ENCODE results near the gene RCAN2. TPM values are rescaled to one million over a fixed set of nuclear protein-coding genes. Genes with fewer than 3 reads are reported as not detected.

The RCAN2 gene
- total and polyA plus RNA-seq, 9 of the 15 experiments (the other 6 are each of a cell fraction or from before 2014, with no cell fraction given), result 0.04 TPM; not detected in 8

GRCh38 chr6:46419576-46420002 lies 71.7 kb downstream of the RCAN2 start (continued):
- TF ChIP-seq CTCF (IDR thresholded peaks at IDR 0.05 in 2 of 3, conservative IDR thresholded peaks at IDR 0.05 in 1 of 3; ENCODE audit: insufficient read depth in 2 of 3, low read depth in 1 of 3, low read length in 3 of 3), result peak; percentile 58 to 86 (median 71)
- TF ChIP-seq ZHX1 (conservative IDR thresholded peaks at IDR 0.05; ENCODE audit: low read length), result no peak
- TF ChIP-seq PTTG1 (tag; IDR thresholded peaks at IDR 0.05; ENCODE audit: low read depth), result no peak
- TF ChIP-seq RAD21 (CRISPR knock-in tag; conservative IDR thresholded peaks at IDR 0.05 in 1 of 2, IDR thresholded peaks at IDR 0.05 in 1 of 2), result peak; percentile 93 to 98
- TF ChIP-seq SMC3 (conservative IDR thresholded peaks at IDR 0.05; ENCODE audit: insufficient read depth, low read depth, low read length), result peak; percentile 73

- Histone ChIP-seq H3K27ac (ENCODE audit: extremely low read depth, low read depth, low read length) (no peak overlapping the region), H2AFZ (ENCODE audit: low read depth, low read length) (no peak overlapping the region), H3K36me3 (ENCODE audit: control insufficient read depth, insufficient read depth, low read length) (no peaks in the 10 kb centered on the region), H3K79me2 (ENCODE audit: control insufficient read depth, insufficient read depth, low read length) (no peaks in the 10 kb centered on the region), H3K27me3 (ENCODE audit: control insufficient read depth in 2 of 2, insufficient read depth in 2 of 2, low read length in 2 of 2) (no peaks in the 10 kb centered on the region), H4K20me1 (replicated peaks; ENCODE audit: control insufficient read depth, insufficient read depth, low read length) (no peaks in the 10 kb centered on the region), H3K9me3 (replicated peaks; ENCODE audit: control insufficient read depth, insufficient read depth, low read depth, low read length) (no peaks in the 10 kb centered on the region), H3K9me1 (ENCODE audit: control insufficient read depth, insufficient read depth, low read length) (no peaks in the 10 kb centered on the region), H3K9ac (ENCODE audit: insufficient read depth in 1 of 2, low read depth in 2 of 2, low read length in 2 of 2) (no peak overlapping the region), H3K4me2 (ENCODE audit: insufficient read depth, low read length) (no peak overlapping the region), H3K4me3 (no peak overlapping the region), H3K4me1 (replicated peaks in 1 of 2; ENCODE audit: control insufficient read depth in 2 of 2, insufficient read depth in 2 of 2, low read length in 2 of 2) (no peaks in the 10 kb centered on the region)
- no peak for ATAC-seq
- CTCF ChIA-PET (ENCODE audit: low intra/inter-chr PET ratio), result interaction anchor here (0.6 kb wide), 1 partner anchor 193 kb away, joined by 3 read pairs; no protein-coding TSS in a partner anchor
- no peak for FAIRE-seq
- no TSS peak for BruUV-seq (replicated peaks)
- in situ Hi-C loops (cut with MboI), result no loop called here
- POLR2A ChIA-PET, result no interaction called here
- no peak for DNase-seq (ENCODE audit: extremely low read depth in 1 of 4, low spot score in 3 of 4)
- intact Hi-C loops (cut with micrococcal nuclease), result no loop called here
- TF ChIP-seq RFX7 (CRISPR knock-in tag; IDR thresholded peaks at IDR 0.05), result no peak
- peak; percentile 81 for TF ChIP-seq ZNF134 (CRISPR knock-in tag; conservative IDR thresholded peaks at IDR 0.05)
- WGBS (ENCODE audit: insufficient coverage, low coverage, missing lambda C conversion rate), result 0% methylated on average over 1 of the region's 1 CpG
Observed at GRCh38 chr6:46414398-46414797, 76.9 kb downstream of the RCAN2 start.

Measured in K562 (cell line).